HL-60 (cell line): Measurements from ENCODE around the gene LRFN2.

Experiments used
- DNase-seq, 2 experiments: peaks; one replicate each; pipeline ENCODE4 v3.0.0-alpha.2; 2010 to 2020; ENCODE audit warnings: low read depth in 1 of 2, low spot score in 1 of 2
- H3K27ac ChIP-seq: fragments of 250-450 bp; sonication (Bioruptor Pico); replicated peaks from 2 replicates; pipeline ENCODE4 v1.5.1; 2020; ENCODE audit warnings: mild to moderate bottlenecking, moderate library complexity
- H3K27me3 ChIP-seq: fragments of 250-450 bp; sonication (Bioruptor Pico); 2 replicates; pipeline ENCODE4 v1.5.1; 2021; ENCODE audit warnings: mild to moderate bottlenecking, moderate library complexity; ENCODE audit not compliant: insufficient read depth, poor library complexity, severe bottlenecking
- H3K4me3 ChIP-seq: replicated peaks from 2 replicates; pipeline ENCODE4 v1.5.1; 2011; ENCODE audit warnings: mild to moderate bottlenecking, control low read depth, low read length; ENCODE audit not compliant: insufficient read depth
- GABPA ChIP-seq: IDR thresholded peaks from 2 replicates; pipeline ENCODE4 v1.6.1; 2012; ENCODE audit warnings: low read depth
- POLR2AphosphoS5 ChIP-seq: IDR thresholded peaks from 2 replicates; pipeline ENCODE4 v1.6.1; 2012; ENCODE audit warnings: low read depth
- SPI1 ChIP-seq: IDR thresholded peaks from 2 replicates; pipeline ENCODE4 v1.6.1; 2012; ENCODE audit warnings: low read depth, mild to moderate bottlenecking, borderline replicate concordance
- TF ChIP-seq, protein P1 (sequence below): IDR thresholded peaks from 2 replicates; pipeline ENCODE4 v1.6.1; 2012; ENCODE audit warnings: low read depth; ENCODE audit not compliant: insufficient replicate concordance
- TF ChIP-seq, protein P2 (sequence below): IDR thresholded peaks from one replicate; pipeline ENCODE4 v1.5.1; 2011; ENCODE audit warnings: low read length, control low read depth, inconsistent platforms; ENCODE audit not compliant: insufficient read depth

The LRFN2 gene

DNA sequence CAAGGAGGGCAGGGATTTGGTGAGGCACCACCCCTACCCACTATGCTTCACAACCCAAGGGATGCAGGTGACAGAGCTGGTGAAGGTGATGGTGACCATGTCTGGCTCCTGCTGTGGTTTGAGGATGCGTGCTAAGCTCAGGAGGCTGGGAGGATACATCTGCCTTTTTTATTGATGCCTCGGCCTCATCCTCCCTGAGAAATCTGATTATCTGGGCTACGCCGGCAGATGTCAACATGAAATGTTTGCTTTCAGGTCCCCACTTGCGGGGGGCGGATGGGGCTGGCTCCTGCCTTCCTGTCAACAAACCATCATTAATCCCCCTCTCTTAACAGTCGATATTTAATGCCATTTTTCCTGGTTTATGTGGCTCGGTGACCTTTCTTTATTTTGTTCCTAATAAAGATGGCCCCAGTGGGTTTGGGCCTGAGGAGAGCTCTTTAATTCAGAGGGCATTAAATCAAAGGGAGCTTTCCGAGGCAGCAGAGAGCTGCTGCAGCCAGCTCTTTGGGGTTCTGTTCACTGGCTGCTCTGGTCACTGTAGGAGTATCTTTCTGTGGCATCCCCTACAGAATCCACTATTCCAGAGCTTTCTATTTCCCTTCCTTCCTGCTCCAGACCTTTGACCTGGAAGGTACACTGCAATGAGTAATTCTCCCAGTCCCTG, 33.5 kb upstream of the LRFN2 start:
- DNase-seq, result no peak
- TF ChIP-seq, protein P1, sequence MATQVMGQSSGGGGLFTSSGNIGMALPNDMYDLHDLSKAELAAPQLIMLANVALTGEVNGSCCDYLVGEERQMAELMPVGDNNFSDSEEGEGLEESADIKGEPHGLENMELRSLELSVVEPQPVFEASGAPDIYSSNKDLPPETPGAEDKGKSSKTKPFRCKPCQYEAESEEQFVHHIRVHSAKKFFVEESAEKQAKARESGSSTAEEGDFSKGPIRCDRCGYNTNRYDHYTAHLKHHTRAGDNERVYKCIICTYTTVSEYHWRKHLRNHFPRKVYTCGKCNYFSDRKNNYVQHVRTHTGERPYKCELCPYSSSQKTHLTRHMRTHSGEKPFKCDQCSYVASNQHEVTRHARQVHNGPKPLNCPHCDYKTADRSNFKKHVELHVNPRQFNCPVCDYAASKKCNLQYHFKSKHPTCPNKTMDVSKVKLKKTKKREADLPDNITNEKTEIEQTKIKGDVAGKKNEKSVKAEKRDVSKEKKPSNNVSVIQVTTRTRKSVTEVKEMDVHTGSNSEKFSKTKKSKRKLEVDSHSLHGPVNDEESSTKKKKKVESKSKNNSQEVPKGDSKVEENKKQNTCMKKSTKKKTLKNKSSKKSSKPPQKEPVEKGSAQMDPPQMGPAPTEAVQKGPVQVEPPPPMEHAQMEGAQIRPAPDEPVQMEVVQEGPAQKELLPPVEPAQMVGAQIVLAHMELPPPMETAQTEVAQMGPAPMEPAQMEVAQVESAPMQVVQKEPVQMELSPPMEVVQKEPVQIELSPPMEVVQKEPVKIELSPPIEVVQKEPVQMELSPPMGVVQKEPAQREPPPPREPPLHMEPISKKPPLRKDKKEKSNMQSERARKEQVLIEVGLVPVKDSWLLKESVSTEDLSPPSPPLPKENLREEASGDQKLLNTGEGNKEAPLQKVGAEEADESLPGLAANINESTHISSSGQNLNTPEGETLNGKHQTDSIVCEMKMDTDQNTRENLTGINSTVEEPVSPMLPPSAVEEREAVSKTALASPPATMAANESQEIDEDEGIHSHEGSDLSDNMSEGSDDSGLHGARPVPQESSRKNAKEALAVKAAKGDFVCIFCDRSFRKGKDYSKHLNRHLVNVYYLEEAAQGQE, result no peak
- no peak for TF ChIP-seq POLR2AphosphoS5
- TF ChIP-seq, protein P2, sequence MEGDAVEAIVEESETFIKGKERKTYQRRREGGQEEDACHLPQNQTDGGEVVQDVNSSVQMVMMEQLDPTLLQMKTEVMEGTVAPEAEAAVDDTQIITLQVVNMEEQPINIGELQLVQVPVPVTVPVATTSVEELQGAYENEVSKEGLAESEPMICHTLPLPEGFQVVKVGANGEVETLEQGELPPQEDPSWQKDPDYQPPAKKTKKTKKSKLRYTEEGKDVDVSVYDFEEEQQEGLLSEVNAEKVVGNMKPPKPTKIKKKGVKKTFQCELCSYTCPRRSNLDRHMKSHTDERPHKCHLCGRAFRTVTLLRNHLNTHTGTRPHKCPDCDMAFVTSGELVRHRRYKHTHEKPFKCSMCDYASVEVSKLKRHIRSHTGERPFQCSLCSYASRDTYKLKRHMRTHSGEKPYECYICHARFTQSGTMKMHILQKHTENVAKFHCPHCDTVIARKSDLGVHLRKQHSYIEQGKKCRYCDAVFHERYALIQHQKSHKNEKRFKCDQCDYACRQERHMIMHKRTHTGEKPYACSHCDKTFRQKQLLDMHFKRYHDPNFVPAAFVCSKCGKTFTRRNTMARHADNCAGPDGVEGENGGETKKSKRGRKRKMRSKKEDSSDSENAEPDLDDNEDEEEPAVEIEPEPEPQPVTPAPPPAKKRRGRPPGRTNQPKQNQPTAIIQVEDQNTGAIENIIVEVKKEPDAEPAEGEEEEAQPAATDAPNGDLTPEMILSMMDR, result no peak
- TF ChIP-seq SPI1, result no peak
- no peak for TF ChIP-seq GABPA
- H3K27me3 ChIP-seq, result peaks cover 3% of the 10 kb centered on the region
- no peak overlapping the region for H3K27ac ChIP-seq
- H3K4me3 ChIP-seq, result no peak overlapping the region

DNA sequence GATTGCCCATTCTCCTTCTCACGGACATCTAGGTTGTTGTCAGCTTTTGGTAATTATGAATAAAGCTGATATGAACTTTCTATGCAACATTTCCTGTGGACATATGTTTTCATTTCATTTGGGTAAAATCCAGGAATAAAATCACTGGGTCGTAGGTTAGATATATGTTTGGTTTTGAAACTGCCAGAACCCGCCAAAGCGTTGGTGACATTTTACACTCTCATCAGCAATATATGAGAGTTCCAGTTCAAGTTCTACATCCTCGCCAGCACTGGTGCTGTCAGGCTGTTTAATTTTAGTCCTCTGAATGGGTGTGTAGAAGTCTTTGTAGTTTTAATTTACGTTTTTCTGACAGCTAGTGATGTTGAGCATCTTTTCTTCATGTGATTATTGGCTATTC, 27.5 kb upstream of the LRFN2 start:
- H3K27ac ChIP-seq, result no peak overlapping the region
- peaks cover 3% of the 10 kb centered on the region for H3K27me3 ChIP-seq
- no peak overlapping the region for H3K4me3 ChIP-seq
- no peak for DNase-seq
- TF ChIP-seq, protein P1, result no peak
- TF ChIP-seq, protein P2, result no peak
- TF ChIP-seq SPI1, result no peak
- no peak for TF ChIP-seq GABPA
- no peak for TF ChIP-seq POLR2AphosphoS5

DNA sequence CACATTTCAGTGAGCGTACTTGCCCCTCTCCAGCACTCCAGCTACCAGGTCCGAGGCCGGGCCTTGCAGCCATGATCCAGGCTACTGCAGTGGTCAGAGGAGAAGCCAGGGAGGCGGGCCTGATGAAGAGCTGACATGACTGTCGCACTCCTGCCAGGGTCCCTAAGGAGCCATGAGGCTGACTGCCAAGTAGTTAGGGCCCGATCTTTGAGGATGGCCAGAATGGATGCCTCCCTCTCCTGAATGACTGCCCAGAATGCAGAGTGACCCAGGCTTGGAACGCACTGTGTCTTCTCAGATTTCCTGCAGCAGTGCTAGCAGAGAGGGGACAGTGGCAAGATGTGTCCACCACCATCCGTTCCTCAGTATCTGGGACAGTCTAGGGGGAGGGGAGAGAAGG, 24.7 kb upstream of the LRFN2 start:
- Histone ChIP-seq H3K4me3 (no peak overlapping the region), H3K27ac (no peak overlapping the region), H3K27me3 (no peaks in the 10 kb centered on the region)
- no peak for DNase-seq
- TF ChIP-seq, protein P2, result no peak
- TF ChIP-seq, protein P1, result no peak
- no peak for TF ChIP-seq SPI1
- TF ChIP-seq POLR2AphosphoS5, result no peak
- TF ChIP-seq GABPA, result no peak
